MCF 10A (cell line): ENCODE results near the gene PKP4. TPM values are rescaled to one million over a fixed set of nuclear protein-coding genes. Genes with fewer than 3 reads are reported as not detected.

Experiments used
- BruUV-seq: library from RNA; stranded (reverse); fragments of 400-500 nt; replicated peaks from 2 replicates; lab custom pipeline; 2021; lab: Mats Ljungman, UMichigan
- CTCF ChIA-PET: fragments of 300-600 bp; sonication (Branson Sonifier 250); formaldehyde crosslinking; extraction: SDS; loops from one replicate; lab custom pipeline; 2021; ENCODE audit warnings: antibody characterized with exemption, inconsistent platforms; lab: Yijun Ruan, JAX
- POLR2A ChIA-PET: fragments of 300-600, 350-650 bp; sonication (Branson Sonifier 250); formaldehyde crosslinking; extraction: SDS; loops from one replicate; lab custom pipeline; 2020; ENCODE audit warnings: antibody characterized with exemption, inconsistent platforms; lab: Yijun Ruan, JAX
- DNase-seq: peaks from one replicate; pipeline ENCODE4 v3.0.0-alpha.2; 2018; ENCODE audit not compliant: unreplicated experiment
- H3K27ac Mint-ChIP-seq: one replicate; pipeline ENCODE4 v1.8.0; 2022; ENCODE audit warnings: mild to moderate bottlenecking, low read depth, mixed read lengths; ENCODE audit not compliant: unreplicated experiment
- H3K27me3 Mint-ChIP-seq: one replicate; pipeline ENCODE4 v1.8.0; 2022; ENCODE audit warnings: mixed read lengths; ENCODE audit not compliant: insufficient read depth, unreplicated experiment
- H3K36me3 Mint-ChIP-seq: one replicate; pipeline ENCODE4 v1.8.0; 2022; ENCODE audit warnings: mild to moderate bottlenecking, moderate library complexity, mixed read lengths; ENCODE audit not compliant: insufficient read depth, unreplicated experiment
- H3K4me1 Mint-ChIP-seq: one replicate; pipeline ENCODE4 v1.8.0; 2022; ENCODE audit warnings: mixed read lengths; ENCODE audit not compliant: insufficient read depth, unreplicated experiment
- H3K4me3 Mint-ChIP-seq: one replicate; pipeline ENCODE4 v1.8.0; 2022; ENCODE audit warnings: mild to moderate bottlenecking, moderate library complexity, mixed read lengths; ENCODE audit not compliant: unreplicated experiment
- H3K9me3 Mint-ChIP-seq: one replicate; pipeline ENCODE4 v1.8.0; 2022; ENCODE audit warnings: mixed read lengths; ENCODE audit not compliant: unreplicated experiment
- intact Hi-C: fragments of 100-400 bp; cut with micrococcal nuclease; formaldehyde crosslinking; loops from 2 replicates; pipeline ENCODE4 v1.14.1; 2022
- total RNA-seq: library from RNA; stranded (reverse); gene quantifications from 2 replicates; pipeline ENCODE4 v1.2.3, GENCODE V29; 2022
- TF ChIP-seq, protein P1 (sequence below): fragments of 200-600 bp; IDR thresholded peaks from one replicate; pipeline ENCODE4 v1.8.0; 2022; ENCODE audit warnings: antibody characterized with exemption, mild to moderate bottlenecking; ENCODE audit not compliant: unreplicated experiment

PKP4 gene
- total RNA-seq, 1 experiment from 2014 or later: 63.7 TPM

DNA sequence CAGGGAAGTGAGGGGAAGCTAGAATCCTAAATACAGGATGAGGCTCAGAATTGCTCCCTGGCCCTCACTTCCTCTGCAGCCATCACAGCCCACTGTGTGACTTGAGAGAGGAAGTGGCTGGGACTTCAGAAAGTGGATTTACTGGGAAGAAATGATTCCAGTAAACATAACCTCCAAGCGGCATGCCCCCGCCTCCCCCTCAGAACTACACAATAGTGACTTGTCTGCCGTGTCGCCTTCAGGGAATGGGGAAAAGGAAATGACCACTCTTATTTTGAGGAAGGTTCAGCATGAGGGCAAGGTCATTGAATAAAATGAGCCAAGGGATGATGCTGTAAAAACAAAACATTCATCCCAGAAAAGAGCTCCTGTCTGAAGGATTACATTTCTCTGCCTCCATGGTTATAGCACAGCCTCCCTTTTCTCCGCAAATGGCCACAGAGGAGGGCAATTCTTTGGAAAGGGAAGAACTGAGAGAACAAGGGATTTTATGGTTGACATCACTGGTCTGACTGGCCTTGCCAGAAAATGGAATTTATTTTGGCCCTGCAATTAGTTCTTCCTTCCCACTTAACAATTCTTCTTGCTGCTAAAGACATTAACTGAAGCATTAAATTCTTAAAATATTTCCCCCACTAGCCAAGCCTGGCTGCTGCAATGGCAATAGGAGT is 259.5 kb downstream of the PKP4 start:
- Mint-ChIP-seq H3K36me3 (peaks cover under 1% of the 10 kb centered on the region), H3K9me3 (peaks cover 15% of the 10 kb centered on the region), H3K4me3 (no peak overlapping the region), H3K27me3 (no peaks in the 10 kb centered on the region), H3K27ac (no peak overlapping the region), H3K4me1 (no peaks in the 10 kb centered on the region)
- TF ChIP-seq, protein P1, sequence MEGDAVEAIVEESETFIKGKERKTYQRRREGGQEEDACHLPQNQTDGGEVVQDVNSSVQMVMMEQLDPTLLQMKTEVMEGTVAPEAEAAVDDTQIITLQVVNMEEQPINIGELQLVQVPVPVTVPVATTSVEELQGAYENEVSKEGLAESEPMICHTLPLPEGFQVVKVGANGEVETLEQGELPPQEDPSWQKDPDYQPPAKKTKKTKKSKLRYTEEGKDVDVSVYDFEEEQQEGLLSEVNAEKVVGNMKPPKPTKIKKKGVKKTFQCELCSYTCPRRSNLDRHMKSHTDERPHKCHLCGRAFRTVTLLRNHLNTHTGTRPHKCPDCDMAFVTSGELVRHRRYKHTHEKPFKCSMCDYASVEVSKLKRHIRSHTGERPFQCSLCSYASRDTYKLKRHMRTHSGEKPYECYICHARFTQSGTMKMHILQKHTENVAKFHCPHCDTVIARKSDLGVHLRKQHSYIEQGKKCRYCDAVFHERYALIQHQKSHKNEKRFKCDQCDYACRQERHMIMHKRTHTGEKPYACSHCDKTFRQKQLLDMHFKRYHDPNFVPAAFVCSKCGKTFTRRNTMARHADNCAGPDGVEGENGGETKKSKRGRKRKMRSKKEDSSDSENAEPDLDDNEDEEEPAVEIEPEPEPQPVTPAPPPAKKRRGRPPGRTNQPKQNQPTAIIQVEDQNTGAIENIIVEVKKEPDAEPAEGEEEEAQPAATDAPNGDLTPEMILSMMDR: no peak
- no TSS peak for BruUV-seq
- POLR2A ChIA-PET: no interaction called here
- CTCF ChIA-PET: interaction anchor here (0.6 to 1.2 kb wide), 3 partner anchors 17 to 718 kb away, joined by 3 read pairs; no protein-coding TSS in a partner anchor
- DNase-seq: no peak
- intact Hi-C loops: no loop called here

DNA sequence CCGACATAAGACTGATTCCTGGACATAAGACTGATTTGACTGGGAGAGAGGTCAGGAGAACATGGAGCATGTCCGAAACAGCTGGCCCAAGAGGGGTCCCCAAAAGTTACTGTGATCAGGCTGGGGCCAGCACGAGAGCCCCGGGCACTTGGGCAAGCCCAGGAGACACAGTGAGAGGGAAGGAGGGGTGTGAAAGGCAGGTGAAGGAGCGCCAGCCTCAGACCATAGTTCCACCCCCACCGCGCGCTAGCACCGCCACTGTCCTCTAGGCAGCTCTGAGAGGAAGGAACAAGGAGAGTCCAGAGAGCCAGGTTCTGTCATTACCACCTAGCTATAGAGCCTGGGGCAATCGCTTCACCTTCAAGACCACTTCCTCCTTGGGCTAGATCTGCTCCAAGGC is 260.2 kb downstream of the PKP4 start:
- CTCF ChIA-PET: interaction anchor here (0.6 to 1.7 kb wide), 5 partner anchors 16 to 1323 kb away, joined by 3 to 4 read pairs (median 3); no protein-coding TSS in a partner anchor
- H3K27ac Mint-ChIP-seq: no peak overlapping the region
- H3K27me3 Mint-ChIP-seq: no peaks in the 10 kb centered on the region
- DNase-seq: no peak
- peaks cover 15% of the 10 kb centered on the region for H3K9me3 Mint-ChIP-seq
- intact Hi-C loops: no loop called here
- no peak overlapping the region for H3K4me3 Mint-ChIP-seq
- TF ChIP-seq, protein P1: no peak
- H3K4me1 Mint-ChIP-seq: no peaks in the 10 kb centered on the region
- no TSS peak for BruUV-seq
- H3K36me3 Mint-ChIP-seq: no peaks in the 10 kb centered on the region
- POLR2A ChIA-PET: no interaction called here

DNA sequence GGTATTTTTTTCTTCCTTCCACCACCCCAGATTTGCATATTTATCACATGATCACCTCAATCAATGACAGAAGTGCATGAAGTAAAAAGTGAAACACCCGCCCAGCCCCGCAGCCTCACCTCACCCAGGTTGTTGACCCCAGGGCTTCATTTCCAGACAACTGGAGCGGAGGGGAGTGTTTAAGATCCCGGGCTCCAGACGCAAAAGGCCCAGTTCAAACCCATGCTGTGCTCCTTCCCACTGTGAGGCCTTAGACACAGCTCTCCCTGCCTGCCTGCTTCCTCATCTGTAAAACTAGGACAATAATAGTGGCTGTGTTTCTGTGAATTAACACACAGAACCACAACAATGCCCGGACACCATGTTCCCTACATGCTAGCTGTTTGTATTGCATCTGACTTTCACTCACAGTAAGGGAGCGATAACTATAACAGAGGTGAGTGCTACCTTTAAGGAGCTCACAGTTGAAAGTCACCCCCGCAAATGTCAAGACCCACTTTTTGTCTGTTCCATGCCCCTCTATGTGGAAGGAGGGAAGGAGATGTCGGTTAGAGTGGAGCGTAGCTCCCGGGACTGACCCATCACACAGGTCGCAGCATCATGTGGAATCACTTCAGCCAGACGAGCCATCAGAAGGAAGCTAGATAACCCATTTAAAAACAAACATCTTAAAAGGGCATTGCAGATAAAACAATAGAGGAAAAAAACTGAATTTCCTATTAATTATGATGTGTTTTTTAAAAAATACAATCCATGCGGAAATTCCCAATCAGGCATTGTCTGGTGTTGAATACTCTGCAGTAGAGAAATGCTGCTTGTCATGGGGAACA is 260.8 kb downstream of the PKP4 start:
- no TSS peak for BruUV-seq
- H3K27me3 Mint-ChIP-seq: no peaks in the 10 kb centered on the region
- ChIA-PET POLR2A (no interaction called here), CTCF (interaction anchor here (0.6 to 1.7 kb wide), 6 partner anchors 15 to 1322 kb away, joined by 3 to 5 read pairs (median 3); no protein-coding TSS in a partner anchor)
- no peaks in the 10 kb centered on the region for H3K4me1 Mint-ChIP-seq
- TF ChIP-seq, protein P1: no peak
- no peaks in the 10 kb centered on the region for H3K36me3 Mint-ChIP-seq
- intact Hi-C loops: no loop called here
- no peak overlapping the region for H3K27ac Mint-ChIP-seq
- H3K9me3 Mint-ChIP-seq: peaks cover 15% of the 10 kb centered on the region
- DNase-seq: no peak
- no peak overlapping the region for H3K4me3 Mint-ChIP-seq

DNA sequence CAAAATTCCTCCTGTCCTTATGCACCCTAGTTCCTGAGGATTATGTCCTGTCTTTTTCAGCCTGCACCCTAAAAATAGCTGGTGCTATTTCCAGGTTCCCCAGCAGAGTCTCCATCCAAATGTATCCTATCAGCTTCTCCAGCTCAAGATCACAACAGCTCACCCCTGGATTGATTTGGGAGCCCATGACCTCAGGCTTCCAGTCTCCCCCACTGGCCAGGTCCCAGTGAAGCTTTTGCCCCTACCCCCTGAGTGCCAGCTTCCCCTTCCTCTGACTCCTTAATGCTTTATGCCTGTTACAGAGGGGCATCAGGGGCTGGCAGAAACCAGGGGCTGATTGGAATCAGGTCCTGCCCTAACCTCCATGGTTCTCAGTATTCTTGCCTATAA is 261.4 kb downstream of the PKP4 start:
- BruUV-seq: no TSS peak
- no peak overlapping the region for H3K27ac Mint-ChIP-seq
- no peak for DNase-seq

More for the DNA sequence above, 261.4 kb downstream of the PKP4 start:
- no peaks in the 10 kb centered on the region for H3K36me3 Mint-ChIP-seq
- ChIA-PET CTCF (interaction anchor here (0.7 to 1.7 kb wide), 3 partner anchors 539 to 696 kb away, joined by 3 to 5 read pairs (median 3); no protein-coding TSS in a partner anchor), POLR2A (no interaction called here)
- TF ChIP-seq, protein P1: no peak
- no peaks in the 10 kb centered on the region for H3K27me3 Mint-ChIP-seq
- H3K9me3 Mint-ChIP-seq: peaks cover 11% of the 10 kb centered on the region
- no peak overlapping the region for H3K4me3 Mint-ChIP-seq
- intact Hi-C loops: no loop called here
- no peaks in the 10 kb centered on the region for H3K4me1 Mint-ChIP-seq
